Measurements from ENCODE around the gene MRPL14. TPM values are rescaled to one million over a fixed set of nuclear protein-coding genes. Genes with fewer than 3 reads are reported as not detected.

The MRPL14 gene
- total and polyA plus RNA-seq, 12 donors = 22.0 to 94.6 (median 49.3) TPM

DNA sequence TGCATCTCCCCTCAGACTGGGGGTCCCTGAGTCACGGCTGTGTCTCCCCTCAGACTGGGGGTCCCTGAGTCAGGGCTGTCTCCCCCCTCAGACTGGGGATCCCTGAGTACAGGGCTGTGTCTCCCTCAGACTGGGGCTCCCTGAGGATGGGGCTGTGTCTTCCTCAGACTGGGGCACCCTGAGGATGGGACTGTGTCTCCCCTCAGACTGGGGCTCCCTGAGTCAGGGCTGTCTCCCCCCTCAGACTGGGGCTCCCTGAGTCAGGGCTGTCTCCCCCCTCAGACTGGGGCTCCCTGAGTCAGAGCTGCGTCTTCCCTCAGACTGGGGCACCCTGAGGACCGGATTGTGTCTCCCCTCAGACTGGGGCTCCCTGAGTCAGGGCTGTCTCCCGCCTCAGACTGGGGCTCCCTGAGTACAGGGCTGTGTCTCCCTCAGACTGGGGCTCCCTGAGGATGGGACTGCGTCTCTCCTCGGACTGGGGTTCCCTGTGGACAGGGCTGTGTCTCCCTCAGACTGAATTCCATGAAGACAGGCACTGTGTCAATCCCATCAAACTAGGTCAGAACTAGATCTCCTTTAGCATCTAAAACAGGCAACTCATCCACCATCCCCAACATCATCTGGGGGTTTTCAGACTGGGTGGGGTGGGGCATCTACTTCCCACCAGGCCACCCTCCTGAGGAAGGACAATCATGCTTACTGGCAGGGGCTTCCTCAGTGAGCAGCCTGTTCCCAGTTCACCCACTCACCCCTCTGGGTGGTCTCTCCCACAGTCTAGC, 60.7 kb downstream of the MRPL14 start:
- 69 to 90% (median 83%) methylated on average over 4 to 6 of the region's 6 CpGs for WGBS, 4 donors

DNA sequence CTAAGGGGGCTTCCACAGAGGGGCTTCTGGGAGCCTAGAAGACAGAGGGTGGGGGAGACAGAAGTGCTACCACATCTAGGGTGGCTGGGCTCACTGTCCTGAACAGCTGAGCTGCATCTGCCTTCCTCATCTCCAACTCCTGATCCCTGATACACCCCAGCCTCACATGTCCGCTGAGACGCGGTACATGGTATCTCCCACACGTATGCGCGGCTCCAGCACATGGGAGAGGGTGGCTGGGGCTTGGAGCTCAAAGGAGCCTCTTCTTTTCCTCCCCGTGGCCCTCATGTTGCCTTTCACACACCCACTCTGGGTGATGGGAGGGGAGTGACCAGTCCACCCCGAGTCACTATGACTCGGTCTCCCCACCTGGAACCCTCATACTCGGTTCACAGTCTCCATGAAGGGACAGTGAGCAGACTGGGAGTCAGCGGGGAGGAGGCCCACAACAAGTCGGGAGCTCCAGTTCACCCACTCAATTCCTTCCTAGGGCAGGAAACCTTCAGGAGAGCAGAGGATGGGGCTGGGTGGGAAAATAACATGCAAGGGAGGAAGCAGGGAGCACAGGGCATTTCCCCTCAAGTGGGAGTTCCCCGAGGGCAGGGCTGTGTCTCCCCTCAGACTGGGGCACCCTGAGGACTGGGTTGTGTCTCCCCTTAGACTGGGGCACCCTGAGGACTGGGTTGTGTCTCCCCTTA, 61.7 kb downstream of the MRPL14 start:
- no peak for DNase-seq
- WGBS, 4 donors = 84 to 94% (median 88%) methylated on average over 12 to 13 of the region's 13 CpGs
- H3K36me3 ChIP-seq (replicated peaks in 1 of 2) = no peaks in the 10 kb centered on the region
- H3K9me3 ChIP-seq (replicated peaks in 1 of 3) = no peaks in the 10 kb centered on the region
- H3K4me3 ChIP-seq = no peak overlapping the region
- H3K27ac ChIP-seq = peak overlapping the region in 2 of 5 donors; percentile 78 to 85
- TF ChIP-seq CTCF (IDR thresholded peaks at IDR 0.05) (no peak), POLR2A (IDR thresholded peaks at IDR 0.05) (no peak)
- intact Hi-C loops (cut with DNase I) = no loop called here
- no peaks in the 10 kb centered on the region for H3K27me3 ChIP-seq
- peaks cover 6 to 31% of the 10 kb centered on the region in 2 donors for H3K4me1 ChIP-seq (replicated peaks in 1 of 2)

More for the DNA sequence above, 60.7 kb downstream of the MRPL14 start:
- no peak for TF ChIP-seq POLR2A (IDR thresholded peaks at IDR 0.05)
- no peak for TF ChIP-seq CTCF (IDR thresholded peaks at IDR 0.05)
- Histone ChIP-seq H3K9me3 (replicated peaks in 1 of 3) (no peaks in the 10 kb centered on the region), H3K4me3 (no peak overlapping the region), H3K27ac (no peak overlapping the region), H3K4me1 (replicated peaks in 1 of 2) (peaks cover 6 to 22% of the 10 kb centered on the region in 2 donors), H3K36me3 (replicated peaks in 1 of 2) (no peaks in the 10 kb centered on the region), H3K27me3 (no peaks in the 10 kb centered on the region)
- DNase-seq = no peak
- intact Hi-C loops (cut with DNase I) = no loop called here

GRCh38 chr6:44064948-44065272, 62.3 kb downstream of the MRPL14 start:
- Histone ChIP-seq H3K4me3 (no peak overlapping the region), H3K9me3 (replicated peaks in 1 of 3) (no peaks in the 10 kb centered on the region), H3K27ac (peak overlapping the region in 4 of 5 donors; percentile 34 to 85 (median 73)), H3K4me1 (replicated peaks in 1 of 2) (peaks cover 6 to 31% of the 10 kb centered on the region in 2 donors), H3K27me3 (no peaks in the 10 kb centered on the region), H3K36me3 (replicated peaks in 1 of 2) (no peaks in the 10 kb centered on the region)
- WGBS, 4 donors = 78 to 84% (median 82%) methylated on average over 3 of the region's 3 CpGs; no CpG with 5 or more reads in 1 of the 4 donors
- TF ChIP-seq POLR2A (IDR thresholded peaks at IDR 0.05) = no peak
- TF ChIP-seq CTCF (IDR thresholded peaks at IDR 0.05) = no peak
- intact Hi-C loops (cut with DNase I) = no loop called here
- no peak for DNase-seq

- Histone ChIP-seq H3K27ac (peak overlapping the region in 4 of 5 donors; percentile 34 to 85 (median 73)), H3K4me3 (no peak overlapping the region), H3K4me1 (replicated peaks in 1 of 2) (peaks cover 7 to 36% of the 10 kb centered on the region in 2 donors), H3K9me3 (replicated peaks in 1 of 3) (no peaks in the 10 kb centered on the region), H3K27me3 (no peaks in the 10 kb centered on the region), H3K36me3 (replicated peaks in 1 of 2) (no peaks in the 10 kb centered on the region)
- TF ChIP-seq POLR2A (IDR thresholded peaks at IDR 0.05) = peak in 1 of 2 donors; percentile 71
- TF ChIP-seq CTCF (IDR thresholded peaks at IDR 0.05) = no peak
- intact Hi-C loops (cut with DNase I) = no loop called here
- peak; percentile 79 to 95 (median 90) for DNase-seq
- WGBS, 4 donors = 57 to 59% (median 58%) methylated on average over 11 to 17 of the region's 17 CpGs
Measured at GRCh38 chr6:44064089-44064947, 62.9 kb downstream of the MRPL14 start.

All from adrenal gland (tissue), 12 donors.